Neural progenitor cell (in vitro differentiated cells): ENCODE data around the gene RXRB.

Experiments used
- EZH2 ChIP-seq: fragments of 200-600 bp; sonication (generic); IDR thresholded peaks from 2 replicates; pipeline ENCODE4 v1.6.1; 2017; ENCODE audit warnings: antibody characterized with exemption, mild to moderate bottlenecking, moderate library complexity
- EZH2phosphoT487 ChIP-seq: fragments of 200-600 bp; sonication (generic); IDR thresholded peaks from 2 replicates; pipeline ENCODE4 v1.6.1; 2017; ENCODE audit warnings: antibody characterized with exemption
- TF ChIP-seq, protein P1 (sequence below): fragments of 200-600 bp; sonication (generic); IDR thresholded peaks from 2 replicates; pipeline ENCODE4 v1.5.1; 2017; ENCODE audit warnings: antibody characterized with exemption, mild to moderate bottlenecking

GRCh38 chr6:33215271-33216116 lies 15.0 kb upstream of the RXRB start:
- TF ChIP-seq EZH2phosphoT487, result no peak
- TF ChIP-seq, protein P1, sequence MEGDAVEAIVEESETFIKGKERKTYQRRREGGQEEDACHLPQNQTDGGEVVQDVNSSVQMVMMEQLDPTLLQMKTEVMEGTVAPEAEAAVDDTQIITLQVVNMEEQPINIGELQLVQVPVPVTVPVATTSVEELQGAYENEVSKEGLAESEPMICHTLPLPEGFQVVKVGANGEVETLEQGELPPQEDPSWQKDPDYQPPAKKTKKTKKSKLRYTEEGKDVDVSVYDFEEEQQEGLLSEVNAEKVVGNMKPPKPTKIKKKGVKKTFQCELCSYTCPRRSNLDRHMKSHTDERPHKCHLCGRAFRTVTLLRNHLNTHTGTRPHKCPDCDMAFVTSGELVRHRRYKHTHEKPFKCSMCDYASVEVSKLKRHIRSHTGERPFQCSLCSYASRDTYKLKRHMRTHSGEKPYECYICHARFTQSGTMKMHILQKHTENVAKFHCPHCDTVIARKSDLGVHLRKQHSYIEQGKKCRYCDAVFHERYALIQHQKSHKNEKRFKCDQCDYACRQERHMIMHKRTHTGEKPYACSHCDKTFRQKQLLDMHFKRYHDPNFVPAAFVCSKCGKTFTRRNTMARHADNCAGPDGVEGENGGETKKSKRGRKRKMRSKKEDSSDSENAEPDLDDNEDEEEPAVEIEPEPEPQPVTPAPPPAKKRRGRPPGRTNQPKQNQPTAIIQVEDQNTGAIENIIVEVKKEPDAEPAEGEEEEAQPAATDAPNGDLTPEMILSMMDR, result no peak
- TF ChIP-seq EZH2, result no peak
